K562 (cell line): ENCODE data around the gene NR3C1. TPM values are rescaled to one million over a fixed set of nuclear protein-coding genes. Genes with fewer than 3 reads are reported as not detected.

Experiments
- ATAC-seq: fragments of 200-7000 bp; cut with Tn5 transposase; 3 replicates; pipeline ENCODE4 v1.9.1; 2020; ENCODE audit warnings: moderate library complexity
- BruUV-seq: library from RNA; stranded (reverse); fragments of 400-500 nt; replicated peaks from 2 replicates; lab custom pipeline; 2021; lab: Mats Ljungman, UMichigan
- CTCF ChIA-PET: fragments of 300-600 bp; formaldehyde crosslinking; extraction: SDS; loops from one replicate; lab custom pipeline; 2021; ENCODE audit warnings: low intra/inter-chr PET ratio; lab: Yijun Ruan, JAX
- POLR2A ChIA-PET: fragments of 300-600, 350-650 bp; sonication (Branson Sonifier 250); formaldehyde crosslinking; extraction: SDS; loops from one replicate; lab custom pipeline; 2021; ENCODE audit warnings: antibody characterized with exemption, inconsistent platforms; lab: Yijun Ruan, JAX
- DNase-seq, 4 experiments: peaks; one replicate each; pipeline versions ENCODE4 v3.0.0 to v3.0.0-alpha.2; 2011 to 2018; ENCODE audit warnings: low spot score in 3 of 4, mixed read lengths in 3 of 4; ENCODE audit errors: extremely low read depth in 1 of 4
- FAIRE-seq: peaks from 2 replicates; lab custom pipeline; 2011; peaks lifted over from hg19 to GRCh38; lab: Jason Lieb, UNC
- H2AFZ ChIP-seq: 2 replicates; pipeline ENCODE4 v1.6.0; 2011; ENCODE audit warnings: low read depth, low read length, control low read depth, inconsistent platforms
- H3K27ac ChIP-seq: fragments of 200-600 bp; 3 replicates; pipeline ENCODE4 v1.8.0; 2011; ENCODE audit warnings: low read depth, mild to moderate bottlenecking, control low read depth, inconsistent platforms, low read length, moderate library complexity, mixed read lengths; ENCODE audit errors: extremely low read depth
- H3K27me3 ChIP-seq, 2 experiments: fragments of 300-600 bp in 1 of 2; 2 replicates in 1 of 2; 3 replicates in 1 of 2; pipeline versions ENCODE4 v1.6.0 to v1.8.0; 2011; ENCODE audit warnings: inconsistent platforms in 2 of 2, low read length in 2 of 2, mild to moderate bottlenecking in 1 of 2, mixed read lengths in 1 of 2, moderate library complexity in 1 of 2; ENCODE audit not compliant: control insufficient read depth in 2 of 2, insufficient read depth in 2 of 2
- H3K36me3 ChIP-seq: fragments of 300-600 bp; 3 replicates; pipeline ENCODE4 v1.8.0; 2011; ENCODE audit warnings: mild to moderate bottlenecking, low read length, inconsistent platforms; ENCODE audit not compliant: control insufficient read depth, insufficient read depth
- H3K4me1 ChIP-seq, 2 experiments: fragments of 200-600 bp in 1 of 2; replicated peaks in 1 of 2; 2 replicates in 1 of 2; 3 replicates in 1 of 2; pipeline versions ENCODE4 v1.5.1 to v1.8.0; 2011; ENCODE audit warnings: inconsistent platforms in 2 of 2, low read length in 2 of 2, mild to moderate bottlenecking in 1 of 2, mixed read lengths in 1 of 2, moderate library complexity in 1 of 2; ENCODE audit not compliant: control insufficient read depth in 2 of 2, insufficient read depth in 2 of 2
- H3K4me2 ChIP-seq: 2 replicates; pipeline ENCODE4 v1.6.1; 2011; ENCODE audit warnings: low read length, control low read depth, inconsistent platforms, mixed read lengths; ENCODE audit not compliant: insufficient read depth
- H3K4me3 ChIP-seq: fragments of 200-600 bp; sonication (generic), shearing (Covaris generic); 2 replicates; pipeline ENCODE4 v1.5.1; 2016; ENCODE audit warnings: control low read depth, inconsistent platforms
- H3K79me2 ChIP-seq: fragments of 200-600 bp; 3 replicates; pipeline ENCODE4 v1.8.0; 2011; ENCODE audit warnings: low read length, inconsistent platforms; ENCODE audit not compliant: control insufficient read depth, insufficient read depth
- H3K9ac ChIP-seq, 2 experiments: 2 replicates each; pipeline versions ENCODE4 v1.6.0 to v1.6.1; 2011; ENCODE audit warnings: low read depth in 2 of 2, low read length in 2 of 2, control low read depth in 1 of 2, inconsistent platforms in 1 of 2, mild to moderate bottlenecking in 1 of 2, mixed read lengths in 1 of 2; ENCODE audit not compliant: insufficient read depth in 1 of 2
- H3K9me1 ChIP-seq: one replicate; pipeline ENCODE4 v1.6.0; 2011; ENCODE audit warnings: inconsistent platforms, mild to moderate bottlenecking, low read length, moderate library complexity; ENCODE audit not compliant: control insufficient read depth, insufficient read depth
- H3K9me3 ChIP-seq: replicated peaks from 2 replicates; pipeline ENCODE4 v1.5.1; 2011; ENCODE audit warnings: low read depth, low read length, inconsistent platforms; ENCODE audit not compliant: control insufficient read depth, insufficient read depth
- H4K20me1 ChIP-seq: replicated peaks from 2 replicates; pipeline ENCODE4 v1.6.1; 2011; ENCODE audit warnings: low read length, inconsistent platforms, mixed read lengths; ENCODE audit not compliant: control insufficient read depth, insufficient read depth
- ARID4B ChIP-seq: sonication (generic); formaldehyde crosslinking; IDR thresholded peaks from 2 replicates; pipeline ENCODE4 v1.8.0; 2022; ENCODE audit warnings: mild to moderate bottlenecking, missing genetic modification reagents
- EHMT2 ChIP-seq: fragments of 450-650 bp; IDR thresholded peaks from 2 replicates; pipeline ENCODE4 v1.6.1; 2018; ENCODE audit warnings: antibody characterized with exemption
- ELF1 ChIP-seq: fragments of 200-800 bp; sonication (Bioruptor generic); IDR thresholded peaks from 2 replicates; pipeline ENCODE4 v1.6.1; 2016; ENCODE audit warnings: missing genetic modification characterization, missing compliant biosample characterization
- ESRRB ChIP-seq: fragments of 250-450 bp; sonication (Bioruptor Pico); IDR thresholded peaks from 2 replicates; pipeline ENCODE4 v1.5.0; 2020; ENCODE audit warnings: mild to moderate bottlenecking, moderate library complexity, borderline replicate concordance
- FIP1L1 ChIP-seq: fragments of 200-400 bp; formaldehyde crosslinking; IDR thresholded peaks from 2 replicates; pipeline ENCODE4 v1.6.1; 2018; ENCODE audit warnings: mild to moderate bottlenecking, low read depth, low read length; ENCODE audit not compliant: poor library complexity, severe bottlenecking
- RAD51 ChIP-seq: fragments of 450-650 bp; IDR thresholded peaks from 2 replicates; pipeline ENCODE4 v1.7.1; 2016; ENCODE audit warnings: low read depth, mild to moderate bottlenecking, borderline replicate concordance
- SAP30 ChIP-seq: fragments of 200-600 bp; sonication (generic); IDR thresholded peaks from 2 replicates; pipeline ENCODE4 v1.6.1; 2012; ENCODE audit warnings: borderline replicate concordance, low read depth, mild to moderate bottlenecking, moderate library complexity, low read length, control low read depth, inconsistent platforms; ENCODE audit not compliant: insufficient read depth, poor library complexity, severe bottlenecking
- SMARCA5 ChIP-seq: fragments of 450-650 bp; IDR thresholded peaks from 2 replicates; pipeline ENCODE4 v1.6.1; 2016
- YY1 ChIP-seq, 3 experiments: IDR thresholded peaks; 2 replicates each; pipeline ENCODE4 v1.6.1; 2011; ENCODE audit warnings: low read length in 2 of 3, mild to moderate bottlenecking in 2 of 3, moderate library complexity in 2 of 3, borderline replicate concordance in 1 of 3, control low read depth in 1 of 3, low read depth in 1 of 3; ENCODE audit not compliant: insufficient read depth in 3 of 3, insufficient replicate concordance in 2 of 3, control insufficient read depth in 1 of 3, insufficient read length in 1 of 3; ENCODE audit errors: extremely low read depth in 1 of 3
- ZNF184 ChIP-seq: sonication (generic); formaldehyde crosslinking; IDR thresholded peaks from 2 replicates; pipeline ENCODE4 v1.5.0; 2020; ENCODE audit warnings: missing genetic modification reagents
- ZNF696 ChIP-seq: fragments of 250-450 bp; sonication (Bioruptor Pico); conservative IDR thresholded peaks from 2 replicates; pipeline ENCODE4 v1.4.0; 2020; ENCODE audit warnings: mild to moderate bottlenecking, moderate library complexity
- WGBS: fragments of 100-300 bp; shearing (Covaris generic); methylation state at CpG from one replicate; pipeline ENCODE4 v1.1.6; 2016; ENCODE audit warnings: low coverage, mixed read lengths; ENCODE audit not compliant: insufficient coverage; ENCODE audit errors: missing lambda C conversion rate; 5-methylcytosine and 5-hydroxymethylcytosine counted together
- in situ Hi-C: fragments of 300-500 bp; cut with MboI; formaldehyde crosslinking; loops from 4 replicates; pipeline ENCODE4 v1.15.0; 2018; ENCODE audit warnings: inconsistent platforms, mixed read lengths
- intact Hi-C: fragments of 100-400 bp; cut with micrococcal nuclease; formaldehyde crosslinking; loops from 2 replicates; pipeline ENCODE4 v1.14.2; 2022
- polyA plus RNA-seq, 8 experiments: library from polyadenylated mRNA; depleted of rRNA in 4 of 8; stranded (reverse) in 5 of 8; unstranded in 3 of 8; fragments of >200 nt; fragmentation: Nextera tagmentation in 2 of 8; fragmentation: Illumina TruSeq in 1 of 8; extraction: Ambion mirVana in 2 of 8; extraction: Trizol in 1 of 8; gene quantifications; 2 replicates each; pipeline versions ENCODE4 v1.2.1 to v1.2.3, GENCODE V29; 2011 to 2014; ENCODE audit warnings: inconsistent platforms in 1 of 8, missing spikeins in 1 of 8
- total RNA-seq, 7 experiments: library from RNA; depleted of rRNA in 6 of 7; stranded (reverse); fragments of >200 nt in 6 of 7; fragmentation: Illumina TruSeq in 2 of 7; extraction: Trizol in 2 of 7; gene quantifications; 2 replicates each; pipeline versions ENCODE4 v1.2.1 to v1.2.3, GENCODE V29; 2011 to 2021; ENCODE audit warnings: low replicate concordance in 1 of 7
- TF ChIP-seq, protein P1 (sequence below): sonication (generic); formaldehyde crosslinking; IDR thresholded peaks from 2 replicates; pipeline ENCODE4 v1.8.0; 2022; ENCODE audit warnings: mild to moderate bottlenecking, missing genetic modification reagents
- TF ChIP-seq, protein P2 (sequence below): fragments of 450-650 bp; IDR thresholded peaks from 2 replicates; pipeline ENCODE4 v1.6.1; 2016; ENCODE audit warnings: low read depth, mild to moderate bottlenecking, moderate library complexity

Gene NR3C1
- total and polyA plus RNA-seq, 9 of the 15 experiments (the other 6 are each of a cell fraction or from before 2014, with no cell fraction given): 8.2 to 36.0 (median 15.0) TPM

DNA sequence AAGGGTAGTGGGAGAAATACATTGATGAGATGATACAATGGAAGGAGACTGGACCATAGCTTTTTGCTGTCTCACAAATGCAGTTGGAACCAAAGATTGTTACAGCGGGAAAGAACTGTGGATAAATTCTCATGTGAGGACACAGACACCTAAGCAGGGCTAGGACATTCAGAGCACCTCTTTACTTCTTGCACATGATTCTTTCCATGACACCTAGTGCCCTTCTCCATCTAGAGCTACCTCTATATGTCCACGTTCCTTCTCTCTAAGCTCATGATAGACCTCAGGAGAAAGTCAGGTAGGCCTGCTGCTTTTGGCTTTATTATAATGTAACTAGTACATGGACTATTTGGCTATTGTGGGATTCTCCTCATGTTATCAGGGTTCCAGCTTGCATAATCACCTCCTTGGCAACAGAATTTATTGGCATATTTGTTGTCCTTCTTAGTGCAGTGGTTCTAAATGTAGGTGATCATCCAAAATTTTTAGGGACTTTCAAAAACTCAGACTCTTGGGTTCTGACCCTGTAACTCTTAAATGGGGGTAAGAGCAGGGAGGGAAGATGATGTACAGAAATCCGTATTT, 27.2 kb downstream of the NR3C1 start (continued):
- no peak for TF ChIP-seq ARID4B (CRISPR knock-in tag)
- TF ChIP-seq, protein P1, sequence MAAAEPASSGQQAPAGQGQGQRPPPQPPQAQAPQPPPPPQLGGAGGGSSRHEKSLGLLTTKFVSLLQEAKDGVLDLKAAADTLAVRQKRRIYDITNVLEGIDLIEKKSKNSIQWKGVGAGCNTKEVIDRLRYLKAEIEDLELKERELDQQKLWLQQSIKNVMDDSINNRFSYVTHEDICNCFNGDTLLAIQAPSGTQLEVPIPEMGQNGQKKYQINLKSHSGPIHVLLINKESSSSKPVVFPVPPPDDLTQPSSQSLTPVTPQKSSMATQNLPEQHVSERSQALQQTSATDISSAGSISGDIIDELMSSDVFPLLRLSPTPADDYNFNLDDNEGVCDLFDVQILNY: no peak

GRCh38 chr5:143374496-143375217, 28.8 kb downstream of the NR3C1 start:
- DNase-seq (no peak), FAIRE-seq (no peak), ATAC-seq (no peak)
- Histone ChIP-seq H3K9ac (no peak overlapping the region), H3K9me1 (no peaks in the 10 kb centered on the region), H3K27ac (no peak overlapping the region), H3K4me3 (no peak overlapping the region), H2AFZ (no peak overlapping the region), H3K4me1 (no peaks in the 10 kb centered on the region), H3K4me2 (no peak overlapping the region), H3K27me3 (no peaks in the 10 kb centered on the region), H3K9me3 (no peaks in the 10 kb centered on the region), H4K20me1 (no peaks in the 10 kb centered on the region), H3K36me3 (no peaks in the 10 kb centered on the region; the same call in 2 of the 3 replicates), H3K79me2 (peaks cover 82% of the 10 kb centered on the region)
- 92% methylated on average over 6 of the region's 6 CpGs for WGBS
- in situ Hi-C loops (no loop called here), intact Hi-C loops (no loop called here)
- ChIA-PET POLR2A (no interaction called here), CTCF (no interaction called here)
- no peak for TF ChIP-seq ZNF696
- TF ChIP-seq ELF1 (tag): no peak
- no peak for TF ChIP-seq ESRRB (CRISPR knock-in tag)
- TF ChIP-seq ZNF184 (CRISPR knock-in tag): no peak
- no peak for TF ChIP-seq YY1 (IDR thresholded peaks at IDR 0.05; ENCODE audit: borderline replicate concordance in 1 of 3, control insufficient read depth in 1 of 3, extremely low read depth in 1 of 3, insufficient read depth in 3 of 3, insufficient read length in 1 of 3, insufficient replicate concordance in 2 of 3, low read depth in 1 of 3, low read length in 2 of 3)
- TF ChIP-seq RAD51: no peak
- TF ChIP-seq FIP1L1: no peak
- TF ChIP-seq EHMT2: no peak
- no peak for TF ChIP-seq SAP30
- TF ChIP-seq SMARCA5: no peak
- TF ChIP-seq, protein P2, sequence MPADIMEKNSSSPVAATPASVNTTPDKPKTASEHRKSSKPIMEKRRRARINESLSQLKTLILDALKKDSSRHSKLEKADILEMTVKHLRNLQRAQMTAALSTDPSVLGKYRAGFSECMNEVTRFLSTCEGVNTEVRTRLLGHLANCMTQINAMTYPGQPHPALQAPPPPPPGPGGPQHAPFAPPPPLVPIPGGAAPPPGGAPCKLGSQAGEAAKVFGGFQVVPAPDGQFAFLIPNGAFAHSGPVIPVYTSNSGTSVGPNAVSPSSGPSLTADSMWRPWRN: no peak
- BruUV-seq: no TSS peak
